ENCODE data around the gene ZBTB20.

Gene ZBTB20

DNA sequence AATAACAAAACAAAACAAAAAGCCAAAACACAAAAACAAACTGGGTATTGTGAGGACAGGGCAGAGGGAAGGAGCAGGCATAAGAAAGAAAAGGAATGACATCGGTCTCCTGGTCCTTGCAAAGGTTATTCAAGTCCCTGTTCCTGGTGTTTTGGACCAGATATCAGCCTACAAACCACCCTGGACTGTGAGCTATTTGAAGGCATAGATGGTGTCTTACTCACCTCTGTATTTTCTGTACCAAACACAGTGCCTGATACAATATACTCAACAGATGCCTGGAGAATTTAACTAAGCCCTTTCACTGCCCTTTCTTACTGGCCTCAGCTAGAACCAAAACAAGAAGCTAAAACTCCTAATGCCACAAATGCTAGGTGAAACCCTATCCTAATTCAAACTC lies 656.3 kb downstream of the ZBTB20 start:
- in situ Hi-C loops (cut with MboI; ENCODE audit: low sequenced_read_pairs, unreplicated experiment) = no loop called here
- TF ChIP-seq, protein P1, sequence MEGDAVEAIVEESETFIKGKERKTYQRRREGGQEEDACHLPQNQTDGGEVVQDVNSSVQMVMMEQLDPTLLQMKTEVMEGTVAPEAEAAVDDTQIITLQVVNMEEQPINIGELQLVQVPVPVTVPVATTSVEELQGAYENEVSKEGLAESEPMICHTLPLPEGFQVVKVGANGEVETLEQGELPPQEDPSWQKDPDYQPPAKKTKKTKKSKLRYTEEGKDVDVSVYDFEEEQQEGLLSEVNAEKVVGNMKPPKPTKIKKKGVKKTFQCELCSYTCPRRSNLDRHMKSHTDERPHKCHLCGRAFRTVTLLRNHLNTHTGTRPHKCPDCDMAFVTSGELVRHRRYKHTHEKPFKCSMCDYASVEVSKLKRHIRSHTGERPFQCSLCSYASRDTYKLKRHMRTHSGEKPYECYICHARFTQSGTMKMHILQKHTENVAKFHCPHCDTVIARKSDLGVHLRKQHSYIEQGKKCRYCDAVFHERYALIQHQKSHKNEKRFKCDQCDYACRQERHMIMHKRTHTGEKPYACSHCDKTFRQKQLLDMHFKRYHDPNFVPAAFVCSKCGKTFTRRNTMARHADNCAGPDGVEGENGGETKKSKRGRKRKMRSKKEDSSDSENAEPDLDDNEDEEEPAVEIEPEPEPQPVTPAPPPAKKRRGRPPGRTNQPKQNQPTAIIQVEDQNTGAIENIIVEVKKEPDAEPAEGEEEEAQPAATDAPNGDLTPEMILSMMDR (IDR thresholded peaks at IDR 0.05; ENCODE audit: borderline replicate concordance, control extremely low read depth, extremely low read depth, insufficient read depth, missing control alignments) = no peak
- no peak for DNase-seq (ENCODE audit: low spot score)

DNA sequence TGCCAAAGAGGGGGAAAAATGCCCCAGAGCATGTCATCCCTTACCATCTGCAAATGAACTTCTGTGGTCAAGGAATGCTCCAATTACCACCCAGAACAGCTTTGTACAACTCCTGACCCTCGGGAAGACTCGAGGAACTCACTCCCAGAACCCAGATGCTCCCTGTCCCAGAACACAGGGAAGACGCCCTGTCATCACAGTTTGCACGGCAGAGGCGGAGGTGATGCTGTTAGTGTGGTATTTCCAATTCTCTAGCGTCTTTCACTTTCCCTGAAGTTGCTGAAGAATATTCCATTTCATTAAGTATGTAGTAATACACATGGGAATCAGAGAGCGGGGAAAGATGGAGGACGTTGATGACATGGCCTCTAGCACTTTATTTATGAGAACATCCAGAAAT lies 659.6 kb downstream of the ZBTB20 start:
- in situ Hi-C loops (cut with MboI; ENCODE audit: low sequenced_read_pairs, unreplicated experiment) = no loop called here
- DNase-seq (ENCODE audit: low spot score) = no peak
- TF ChIP-seq, protein P1 (IDR thresholded peaks at IDR 0.05; ENCODE audit: borderline replicate concordance, control extremely low read depth, extremely low read depth, insufficient read depth, missing control alignments) = no peak

DNA sequence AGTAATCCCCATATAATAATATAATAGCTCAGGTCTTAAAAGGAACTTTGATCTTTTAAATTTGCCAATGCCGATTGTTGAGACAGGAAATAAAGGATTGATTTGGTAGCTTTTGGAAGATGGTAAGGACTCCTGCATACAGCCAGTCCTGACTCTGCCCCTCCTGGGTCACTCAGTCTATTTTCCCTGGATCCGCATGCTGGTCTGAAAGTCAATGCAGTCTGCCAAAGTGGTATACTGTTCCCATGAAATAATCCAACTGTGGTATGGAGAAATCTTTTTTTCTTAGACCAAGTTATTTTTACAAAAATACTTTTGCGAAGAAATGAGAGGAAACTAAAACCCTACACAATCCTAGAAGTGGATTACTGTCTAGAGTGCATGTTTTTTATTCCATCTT lies 662.2 kb downstream of the ZBTB20 start:
- in situ Hi-C loops (cut with MboI; ENCODE audit: low sequenced_read_pairs, unreplicated experiment) = no loop called here
- TF ChIP-seq, protein P1 (IDR thresholded peaks at IDR 0.05; ENCODE audit: borderline replicate concordance, control extremely low read depth, extremely low read depth, insufficient read depth, missing control alignments) = no peak
- no peak for DNase-seq (ENCODE audit: low spot score)

DNA sequence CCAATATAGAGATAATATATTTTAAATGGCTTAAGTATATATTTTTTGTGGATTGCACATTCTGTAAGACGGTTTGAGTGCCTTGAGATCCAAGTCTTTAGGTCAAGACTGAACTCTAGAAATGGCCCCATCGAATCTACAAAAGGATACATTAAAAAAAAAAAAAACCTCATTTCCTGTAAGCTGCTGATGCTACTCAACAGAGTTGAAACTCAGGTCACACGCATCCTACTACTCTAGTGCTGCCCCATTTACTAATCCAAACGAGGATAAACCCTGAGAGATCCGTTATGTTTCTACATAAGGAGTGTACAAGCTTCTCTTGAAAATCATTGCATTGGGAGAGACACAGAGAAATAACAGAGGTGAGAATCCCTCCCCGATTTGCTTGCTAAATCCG lies 666.0 kb downstream of the ZBTB20 start:
- TF ChIP-seq, protein P1 (IDR thresholded peaks at IDR 0.05; ENCODE audit: borderline replicate concordance, control extremely low read depth, extremely low read depth, insufficient read depth, missing control alignments) = no peak
- in situ Hi-C loops (cut with MboI; ENCODE audit: low sequenced_read_pairs, unreplicated experiment) = no loop called here
- no peak for DNase-seq (ENCODE audit: low spot score)

DNA sequence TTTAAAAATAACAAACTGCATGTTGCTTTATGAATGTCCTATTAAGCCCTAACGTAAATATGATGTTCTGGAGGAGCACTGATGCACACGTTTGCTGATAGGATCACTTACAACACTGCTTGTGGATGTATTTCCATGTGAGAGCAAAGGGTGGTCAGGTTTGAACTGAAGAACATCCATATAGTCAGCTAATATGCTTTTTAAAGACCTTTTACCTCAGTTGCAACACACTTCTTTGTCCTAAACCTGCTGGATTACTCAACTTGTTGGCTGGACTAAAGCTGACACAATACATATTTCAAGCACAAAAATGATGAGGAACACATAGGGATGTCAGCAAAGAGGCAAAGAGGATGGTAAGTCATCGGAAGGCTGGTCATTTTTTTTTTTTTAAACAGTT lies 666.6 kb downstream of the ZBTB20 start:
- DNase-seq (ENCODE audit: low spot score) = no peak
- in situ Hi-C loops (cut with MboI; ENCODE audit: low sequenced_read_pairs, unreplicated experiment) = no loop called here
- TF ChIP-seq, protein P1 (IDR thresholded peaks at IDR 0.05; ENCODE audit: borderline replicate concordance, control extremely low read depth, extremely low read depth, insufficient read depth, missing control alignments) = no peak

DNA sequence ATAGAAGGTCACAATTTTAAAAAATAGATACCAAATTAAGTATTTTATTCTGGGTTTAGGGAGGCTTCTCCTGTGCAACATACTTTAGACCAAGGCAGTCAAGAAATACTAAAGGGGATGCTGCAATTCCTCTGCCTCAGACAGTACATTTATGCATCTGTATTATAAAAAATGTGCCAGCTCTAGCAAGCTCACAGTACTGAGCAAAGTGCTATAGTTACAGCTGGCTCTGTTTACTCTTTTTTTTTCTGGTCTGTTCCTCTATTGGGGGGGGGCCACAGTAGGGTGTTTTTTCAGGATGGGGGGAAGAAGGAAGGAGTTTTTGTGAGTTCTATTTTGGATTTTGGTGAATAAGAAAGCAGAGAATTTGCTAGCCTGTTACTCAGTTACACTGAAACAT lies 668.3 kb downstream of the ZBTB20 start:
- TF ChIP-seq, protein P1 (IDR thresholded peaks at IDR 0.05; ENCODE audit: borderline replicate concordance, control extremely low read depth, extremely low read depth, insufficient read depth, missing control alignments) = no peak
- DNase-seq (ENCODE audit: low spot score) = no peak
- in situ Hi-C loops (cut with MboI; ENCODE audit: low sequenced_read_pairs, unreplicated experiment) = no loop called here

DNA sequence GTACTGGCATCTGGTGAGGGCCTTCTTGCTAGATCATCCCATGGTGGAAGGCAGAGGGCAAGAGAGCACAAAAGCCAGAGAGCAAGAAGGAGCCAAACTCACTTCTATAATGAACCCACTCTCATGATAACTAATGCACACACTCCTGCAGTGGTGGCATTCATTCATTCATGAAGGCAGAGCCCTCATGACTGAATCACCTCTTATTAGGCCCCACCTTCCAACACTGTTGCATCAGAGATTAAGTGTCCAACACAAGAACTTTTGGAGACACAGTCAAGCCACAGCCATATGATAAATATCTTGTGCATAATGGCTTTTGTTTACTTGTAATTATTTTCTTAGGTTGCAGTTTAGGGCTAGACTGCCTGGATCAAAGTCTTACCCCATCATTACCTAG lies 670.6 kb downstream of the ZBTB20 start:
- DNase-seq (ENCODE audit: low spot score) = no peak
- in situ Hi-C loops (cut with MboI; ENCODE audit: low sequenced_read_pairs, unreplicated experiment) = no loop called here
- TF ChIP-seq, protein P1 (IDR thresholded peaks at IDR 0.05; ENCODE audit: borderline replicate concordance, control extremely low read depth, extremely low read depth, insufficient read depth, missing control alignments) = no peak

Data from GM13976 (cell line).